ENCODE data around the gene FOXC1.

Gene FOXC1

GRCh38 chr6:1584996-1585668 is 24.6 kb upstream of the FOXC1 start:
- no peak for DNase-seq

- no peak for DNase-seq
Observed at GRCh38 chr6:1585669-1586049, 24.1 kb upstream of the FOXC1 start.

GRCh38 chr6:1586256-1586655 is 23.5 kb upstream of the FOXC1 start:
- no peak for DNase-seq

GRCh38 chr6:1586861-1587450 is 22.8 kb upstream of the FOXC1 start:
- no peak for DNase-seq

- DNase-seq = no peak
Observed at GRCh38 chr6:1587546-1587945, 22.2 kb upstream of the FOXC1 start.

GRCh38 chr6:1587977-1588376 is 21.7 kb upstream of the FOXC1 start:
- DNase-seq = no peak

- peak; percentile 12 for DNase-seq
Observed at GRCh38 chr6:1589208-1589607, 20.5 kb upstream of the FOXC1 start.

GRCh38 chr6:1590580-1590979 is 19.1 kb upstream of the FOXC1 start:
- no peak for DNase-seq

GRCh38 chr6:1591243-1591642 is 18.5 kb upstream of the FOXC1 start:
- peak; percentile 6 for DNase-seq

- DNase-seq = peak; percentile 11
Observed at GRCh38 chr6:1591926-1592325, 17.8 kb upstream of the FOXC1 start.

- no peak for DNase-seq
Observed at GRCh38 chr6:1592852-1593251, 16.9 kb upstream of the FOXC1 start.

GRCh38 chr6:1593286-1593957 is 16.3 kb upstream of the FOXC1 start:
- DNase-seq = peak; percentile 12

GRCh38 chr6:1593958-1594314 is 15.8 kb upstream of the FOXC1 start:
- DNase-seq = peak; percentile 21

GRCh38 chr6:1594445-1595200 is 15.1 kb upstream of the FOXC1 start:
- DNase-seq = peak; percentile 25

GRCh38 chr6:1595271-1596087 is 14.2 kb upstream of the FOXC1 start:
- DNase-seq = no peak

GRCh38 chr6:1596088-1596852 is 13.4 kb upstream of the FOXC1 start:
- peak; percentile 85 for DNase-seq

GRCh38 chr6:1597121-1597744 is 12.5 kb upstream of the FOXC1 start:
- peak; percentile 11 for DNase-seq

GRCh38 chr6:1597924-1598323 is 11.8 kb upstream of the FOXC1 start:
- DNase-seq = peak; percentile 16

- DNase-seq = no peak
Observed at GRCh38 chr6:1598433-1598832, 11.3 kb upstream of the FOXC1 start.

- peak; percentile 22 for DNase-seq
Observed at GRCh38 chr6:1598886-1599285, 10.8 kb upstream of the FOXC1 start.

- peak; percentile 13 for DNase-seq
Observed at GRCh38 chr6:1599469-1599868, 10.2 kb upstream of the FOXC1 start.
